H1 (cell line): ENCODE data around the gene MAPT.

Experiments
- CTCF ChIP-seq, 3 experiments: IDR thresholded peaks; 1 replicate in 2 of 3; 2 replicates in 1 of 3; pipeline versions ENCODE4 v1.5.1 to v1.6.1; 2011; ENCODE audit warnings: low read length in 3 of 3, mild to moderate bottlenecking in 3 of 3, inconsistent platforms in 2 of 3, low read depth in 1 of 3, moderate library complexity in 1 of 3; ENCODE audit not compliant: insufficient read depth in 1 of 3; ENCODE audit errors: control extremely low read depth in 1 of 3
- POLR2A ChIP-seq, 2 experiments: IDR thresholded peaks; 1 replicate in 1 of 2; 2 replicates in 1 of 2; pipeline ENCODE4 v1.6.1; 2011; ENCODE audit warnings: low read depth in 2 of 2, low read length in 2 of 2, mild to moderate bottlenecking in 2 of 2; ENCODE audit errors: control extremely low read depth in 1 of 2
- POLR2AphosphoS5 ChIP-seq: IDR thresholded peaks from 2 replicates; pipeline ENCODE4 v1.6.1; 2011; ENCODE audit warnings: low read depth, low read length
- RFX5 ChIP-seq: IDR thresholded peaks from 2 replicates; pipeline ENCODE4 v1.6.1; 2011; ENCODE audit warnings: low read depth, low read length, improper control_type of control experiment, borderline replicate concordance
- USF2 ChIP-seq: IDR thresholded peaks from 2 replicates; pipeline ENCODE4 v1.6.1; 2011; ENCODE audit warnings: low read length, improper control_type of control experiment

GRCh38 chr17:45868276-45868675 lies 26.1 kb upstream of the MAPT start:
- TF ChIP-seq USF2 = no peak
- no peak for TF ChIP-seq CTCF (IDR thresholded peaks at IDR 0.05; ENCODE audit: control extremely low read depth in 1 of 3, insufficient read depth in 1 of 3, low read depth in 1 of 3, low read length in 3 of 3)
- TF ChIP-seq POLR2AphosphoS5 = no peak
- TF ChIP-seq POLR2A (IDR thresholded peaks at IDR 0.05; ENCODE audit: control extremely low read depth in 1 of 2, low read depth in 2 of 2, low read length in 2 of 2) = no peak
- TF ChIP-seq RFX5 = no peak
